Prostate gland (tissue), 2 donors: ENCODE data around the gene SECTM1. TPM values are rescaled to one million over a fixed set of nuclear protein-coding genes. Genes with fewer than 3 reads are reported as not detected.

Experiments
- DNase-seq: peaks from one replicate; pipeline ENCODE4 v3.0.0-alpha.2; 2019; ENCODE audit warnings: low spot score
- H3K27ac ChIP-seq, 2 donors: fragments of 200-600 bp; sonication (generic); 2 replicates each; pipeline ENCODE4 v1.5.1; 2017 to 2019
- H3K27me3 ChIP-seq: fragments of 200-600 bp; sonication (generic); replicated peaks from 2 replicates; pipeline ENCODE4 v1.5.1; 2019; ENCODE audit not compliant: insufficient read depth
- H3K36me3 ChIP-seq, 2 donors: fragments of 200-600 bp; sonication (generic); 1 replicate in 1 of 2; 2 replicates in 1 of 2; pipeline versions ENCODE4 v1.5.1 to v1.8.1; 2017 to 2019
- H3K4me1 ChIP-seq: fragments of 200-600 bp; sonication (generic); replicated peaks from 2 replicates; pipeline ENCODE4 v1.5.1; 2019
- H3K4me3 ChIP-seq, 2 donors: fragments of 200-600 bp; sonication (generic); 2 replicates each; pipeline ENCODE4 v1.5.1; 2017 to 2019
- H3K9me3 ChIP-seq: fragments of 200-600 bp; sonication (generic); 2 replicates; pipeline ENCODE4 v1.5.1; 2017
- CTCF ChIP-seq, 4 experiments: fragments of 200-600 bp in 2 of 4; fragments of 450-650 bp in 2 of 4; sonication (generic) in 2 of 4; IDR thresholded peaks; 1 replicate in 3 of 4; 2 replicates in 1 of 4; pipeline ENCODE4 v1.5.1; 2016 to 2019; ENCODE audit warnings: antibody characterized with exemption in 4 of 4, mild to moderate bottlenecking in 2 of 4, moderate library complexity in 2 of 4
- POLR2A ChIP-seq: fragments of 450-650 bp; IDR thresholded peaks from one replicate; pipeline ENCODE4 v1.6.1; 2016; ENCODE audit warnings: antibody characterized with exemption, mild to moderate bottlenecking
- POLR2AphosphoS5 ChIP-seq: sonication (generic); formaldehyde crosslinking; IDR thresholded peaks from one replicate; pipeline ENCODE4 v1.6.1; 2017; ENCODE audit warnings: antibody characterized with exemption
- WGBS: methylation state at CpG from one replicate; pipeline ENCODE4 v1.1.5; 2018; 5-methylcytosine and 5-hydroxymethylcytosine counted together
- intact Hi-C: fragments of 100-400 bp; cut with DNase I; formaldehyde crosslinking; loops from one replicate; pipeline ENCODE4 v1.14.2; 2022
- total RNA-seq, 2 donors: library from RNA; depleted of rRNA; stranded (reverse); fragments of >200 nt; gene quantifications; one replicate each; pipeline ENCODE4 v1.1.0, GENCODE V29; 2016

The SECTM1 gene
- total RNA-seq, 2 donors from 2014 or later: 9.0 to 12.5 TPM

DNA sequence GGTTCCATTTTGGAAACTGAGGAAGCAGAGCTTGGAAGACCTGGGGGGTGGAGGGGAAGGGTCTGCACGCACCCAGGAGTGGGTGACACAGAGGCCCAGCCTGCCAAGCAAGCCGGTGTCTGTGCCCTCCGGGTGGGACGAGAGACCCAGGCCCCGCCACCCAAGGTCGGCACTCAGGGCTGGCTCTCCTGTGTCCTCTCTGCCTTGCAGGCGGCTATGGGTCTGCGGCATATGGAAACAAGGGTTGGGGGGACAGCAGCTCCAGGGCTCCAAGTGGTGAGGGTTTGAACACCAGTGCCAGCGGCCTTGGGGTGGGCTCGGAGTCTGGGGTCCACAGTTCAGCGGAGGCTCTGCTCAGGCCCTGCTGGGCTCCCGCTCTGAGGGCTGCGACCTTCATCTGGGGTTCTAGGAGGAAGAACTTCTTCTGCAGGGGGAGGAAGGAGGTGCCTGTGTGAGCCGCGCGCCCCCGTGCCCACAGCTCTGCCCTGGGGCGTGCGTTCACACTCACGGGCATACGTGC lies 11.6 kb downstream of the SECTM1 start:
- TF ChIP-seq POLR2AphosphoS5 (no peak), CTCF (IDR thresholded peaks at IDR 0.05) (no peak), POLR2A (no peak)

GRCh38 chr17:82320956-82321927 lies 12.3 kb downstream of the SECTM1 start:
- DNase-seq: no peak
- no peaks in the 10 kb centered on the region for H3K4me1 ChIP-seq
- TF ChIP-seq POLR2AphosphoS5: no peak
- no peak for TF ChIP-seq POLR2A
- peak; percentile 95 to 99 (median 98) for TF ChIP-seq CTCF (IDR thresholded peaks at IDR 0.05)
- H3K27me3 ChIP-seq: no peaks in the 10 kb centered on the region
- 45% methylated on average over 65 of the region's 65 CpGs for WGBS
- no peak overlapping the region for H3K4me3 ChIP-seq
- intact Hi-C loops: loop anchor here (5.0 kb wide), 1 partner anchor 114 kb away; no protein-coding TSS in a partner anchor
- H3K27ac ChIP-seq: no peak overlapping the region
- no peaks in the 10 kb centered on the region for H3K36me3 ChIP-seq
- no peaks in the 10 kb centered on the region for H3K9me3 ChIP-seq

More for the DNA sequence above, 11.6 kb downstream of the SECTM1 start:
- H3K36me3 ChIP-seq: no peaks in the 10 kb centered on the region
- H3K27ac ChIP-seq: no peak overlapping the region
- WGBS: 85% methylated on average over 21 of the region's 21 CpGs
- no peak overlapping the region for H3K4me3 ChIP-seq
- no peaks in the 10 kb centered on the region for H3K27me3 ChIP-seq
- intact Hi-C loops: loop anchor here (2.0 to 5.0 kb wide), 2 partner anchors 77 to 115 kb away; no protein-coding TSS in a partner anchor
- no peaks in the 10 kb centered on the region for H3K4me1 ChIP-seq
- no peaks in the 10 kb centered on the region for H3K9me3 ChIP-seq
- DNase-seq: no peak

GRCh38 chr17:82320140-82320840 lies 13.3 kb downstream of the SECTM1 start:
- no peak for DNase-seq
- Histone ChIP-seq H3K36me3 (no peaks in the 10 kb centered on the region), H3K27ac (no peak overlapping the region), H3K4me3 (no peak overlapping the region), H3K4me1 (no peaks in the 10 kb centered on the region), H3K27me3 (peaks cover under 1% of the 10 kb centered on the region), H3K9me3 (no peaks in the 10 kb centered on the region)
- TF ChIP-seq POLR2A (no peak), CTCF (IDR thresholded peaks at IDR 0.05) (no peak), POLR2AphosphoS5 (no peak)
- intact Hi-C loops: loop anchor here (5.0 kb wide), 1 partner anchor 113 kb away; no protein-coding TSS in a partner anchor
- 78% methylated on average over 26 of the region's 26 CpGs for WGBS

DNA sequence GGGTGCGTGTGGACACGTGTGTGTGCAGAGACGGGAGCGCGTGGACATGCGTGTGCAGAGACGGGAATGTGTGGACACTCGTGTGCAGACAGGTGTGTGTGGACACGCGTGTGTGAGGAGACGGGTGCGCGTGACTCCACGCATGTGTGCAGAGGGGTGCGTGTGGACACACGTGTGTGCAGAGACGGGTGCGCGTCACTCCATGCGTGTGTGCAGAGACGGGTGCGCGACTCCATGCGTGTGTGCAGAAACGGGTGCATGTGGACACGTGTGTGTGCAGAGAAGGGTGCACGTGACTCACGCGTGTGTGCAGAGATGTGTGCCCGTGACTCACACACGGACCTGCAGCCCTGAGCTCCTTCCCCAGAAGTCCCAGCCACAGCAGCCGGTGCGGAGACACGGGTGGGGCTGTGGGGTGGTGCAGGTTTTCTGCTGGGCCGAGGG lies 13.9 kb downstream of the SECTM1 start:
- H3K27me3 ChIP-seq: peaks cover 2% of the 10 kb centered on the region

More for the DNA sequence above, 13.9 kb downstream of the SECTM1 start:
- H3K9me3 ChIP-seq: no peaks in the 10 kb centered on the region
- H3K27ac ChIP-seq: no peak overlapping the region
- no peak for TF ChIP-seq POLR2A
- no peak for TF ChIP-seq POLR2AphosphoS5
- no peak for TF ChIP-seq CTCF (IDR thresholded peaks at IDR 0.05)
- WGBS: 91% methylated on average over 35 of the region's 35 CpGs
- H3K4me3 ChIP-seq: no peak overlapping the region
- no peaks in the 10 kb centered on the region for H3K4me1 ChIP-seq
- no peaks in the 10 kb centered on the region for H3K36me3 ChIP-seq
- no peak for DNase-seq
- intact Hi-C loops: loop anchor here (5.0 kb wide), 1 partner anchor 112 kb away; no protein-coding TSS in a partner anchor
